ENCODE measurements around the gene ARHGAP42.

- TF ChIP-seq EZH2 (IDR thresholded peaks at IDR 0.05; ENCODE audit: insufficient read depth, poor library complexity, severe bottlenecking) (no peak), EZH2phosphoT487 (IDR thresholded peaks at IDR 0.05; ENCODE audit: insufficient read depth, low read depth) (no peak)
These were observed 74.8 kb downstream of the ARHGAP42 start for GRCh38 chr11:100761841-100762240.
